Activated CD8-positive, alpha-beta memory T cell treated with anti-CD3 and anti-CD28 coated beads for 1 hour (primary cell): ENCODE measurements around the gene LIN52.

Experiments
- DNase-seq, 2 donors: peaks; one replicate each; pipeline ENCODE4 v3.0.0-alpha.2; 2020; ENCODE audit warnings: low read depth in 1 of 2; ENCODE audit errors: extremely low read depth in 1 of 2

LIN52 gene

DNA sequence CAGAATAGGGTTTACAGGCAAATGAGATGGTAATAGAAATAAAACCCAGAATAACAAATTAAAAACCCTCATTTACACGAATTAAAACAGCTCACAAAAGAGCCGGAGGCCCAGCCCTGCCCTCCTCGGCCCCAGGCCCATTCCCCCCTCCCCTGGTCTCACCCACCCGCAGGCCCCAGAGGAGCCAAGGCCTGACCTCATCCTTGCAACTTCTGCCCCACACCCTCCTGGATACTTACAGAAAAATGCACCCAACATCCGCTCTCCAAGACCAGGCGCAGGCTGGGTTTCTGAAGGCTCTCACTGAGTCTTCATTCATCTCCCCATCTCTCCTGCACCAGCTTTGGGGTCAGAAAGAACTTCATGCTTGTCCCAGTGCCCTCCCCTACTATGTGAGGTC is 138.3 kb downstream of the LIN52 start:
- DNase-seq: no peak

DNA sequence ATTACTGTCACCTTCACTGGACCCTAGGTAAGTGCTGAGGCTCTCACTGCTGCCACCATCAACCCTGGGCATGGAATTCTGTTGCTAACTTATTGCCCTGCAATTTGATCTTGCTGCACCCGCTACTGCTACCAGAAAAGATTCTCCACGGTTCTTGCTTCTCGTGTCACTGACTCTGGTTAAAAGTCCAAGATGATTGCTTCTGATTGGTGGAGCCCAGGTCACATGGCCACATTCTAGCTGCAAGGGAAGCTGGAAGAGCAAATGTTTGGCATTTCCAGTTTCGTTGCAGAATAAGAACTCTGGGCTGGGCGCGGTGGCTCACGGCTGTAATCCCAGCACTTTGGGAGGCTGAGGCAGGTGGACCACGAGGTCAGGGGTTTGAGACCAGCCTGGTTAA is 147.0 kb downstream of the LIN52 start:
- no peak for DNase-seq

DNA sequence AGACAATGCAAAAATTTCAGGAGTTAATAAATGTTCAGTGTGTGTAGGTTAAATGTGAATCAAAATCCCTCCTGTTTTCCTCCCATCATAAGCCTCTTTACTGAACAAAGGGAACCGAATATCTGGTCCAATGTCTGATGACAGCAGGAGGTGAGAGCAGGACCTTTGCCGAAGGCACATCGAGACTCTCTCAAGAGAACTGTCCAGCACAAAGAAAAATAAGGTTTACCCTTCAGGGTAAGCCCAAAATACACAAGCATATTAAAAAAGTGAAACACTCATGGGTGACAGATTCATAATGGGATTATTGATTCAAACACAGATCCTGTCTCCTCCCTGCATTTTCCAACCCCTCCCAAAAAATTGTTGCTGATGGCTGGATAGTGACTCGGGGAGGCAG is 150.3 kb downstream of the LIN52 start:
- no peak for DNase-seq

DNA sequence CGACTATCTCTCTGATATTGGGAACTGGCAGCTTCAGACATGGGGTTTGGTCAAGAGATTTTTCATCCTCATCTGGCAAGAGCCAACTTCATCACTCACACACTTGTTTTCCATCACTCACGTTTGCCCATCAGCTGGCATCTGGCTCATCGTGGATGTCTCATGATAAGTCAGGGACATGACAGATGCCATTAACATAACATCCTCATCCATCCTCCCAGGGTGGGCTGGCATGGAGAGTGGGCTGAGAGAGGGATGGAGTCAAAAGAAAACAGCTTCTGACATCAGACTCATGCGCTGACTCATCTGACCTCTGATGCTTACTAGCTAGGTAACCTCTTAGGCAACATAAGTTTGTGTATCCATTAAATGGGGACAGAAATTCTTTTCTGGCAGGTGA is 152.7 kb downstream of the LIN52 start:
- no peak for DNase-seq

DNA sequence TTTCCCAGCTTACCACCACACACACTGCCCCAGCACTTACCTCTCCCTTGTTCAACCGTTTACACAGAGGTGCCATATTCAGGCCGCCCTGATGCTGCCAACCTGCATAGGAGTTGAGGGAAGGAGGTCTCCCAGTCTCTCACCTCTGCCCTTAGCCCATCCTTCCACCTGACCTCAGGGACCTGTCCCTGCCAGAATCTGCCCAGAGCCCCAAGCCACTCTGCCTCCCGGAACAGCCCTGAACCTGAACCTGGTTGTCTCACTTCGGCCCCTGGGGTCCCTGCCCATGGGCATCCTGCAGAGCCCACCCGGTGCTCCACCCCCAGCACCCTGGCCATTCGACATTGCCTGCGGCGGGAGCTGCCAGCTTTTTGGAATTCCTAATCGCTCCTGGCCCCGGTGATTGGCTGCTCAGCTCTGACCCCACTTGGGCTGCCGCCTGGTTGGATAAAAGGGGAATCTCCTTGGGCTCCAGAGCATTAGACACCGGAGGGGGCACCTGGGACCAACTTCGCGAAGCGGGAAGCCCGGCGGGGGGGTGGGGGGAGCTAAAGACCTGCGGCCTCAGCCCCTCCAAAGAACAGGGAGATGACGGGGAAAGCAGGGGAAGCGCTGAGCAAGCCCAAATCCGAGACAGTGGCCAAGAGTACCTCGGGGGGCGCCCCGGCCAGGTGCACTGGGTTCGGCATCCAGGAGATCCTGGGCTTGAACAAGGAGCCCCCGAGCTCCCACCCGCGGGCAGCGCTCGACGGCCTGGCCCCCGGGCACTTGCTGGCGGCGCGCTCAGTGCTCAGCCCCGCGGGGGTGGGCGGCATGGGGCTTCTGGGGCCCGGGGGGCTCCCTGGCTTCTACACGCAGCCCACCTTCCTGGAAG is 154.5 kb downstream of the LIN52 start, which contains the start of gene VSX2:
VSX2 (plus strand) TSS at position 476 of the 874 bp plus-strand sequence; CDS start at position 589, 113 bp downstream.
- no peak for DNase-seq

DNA sequence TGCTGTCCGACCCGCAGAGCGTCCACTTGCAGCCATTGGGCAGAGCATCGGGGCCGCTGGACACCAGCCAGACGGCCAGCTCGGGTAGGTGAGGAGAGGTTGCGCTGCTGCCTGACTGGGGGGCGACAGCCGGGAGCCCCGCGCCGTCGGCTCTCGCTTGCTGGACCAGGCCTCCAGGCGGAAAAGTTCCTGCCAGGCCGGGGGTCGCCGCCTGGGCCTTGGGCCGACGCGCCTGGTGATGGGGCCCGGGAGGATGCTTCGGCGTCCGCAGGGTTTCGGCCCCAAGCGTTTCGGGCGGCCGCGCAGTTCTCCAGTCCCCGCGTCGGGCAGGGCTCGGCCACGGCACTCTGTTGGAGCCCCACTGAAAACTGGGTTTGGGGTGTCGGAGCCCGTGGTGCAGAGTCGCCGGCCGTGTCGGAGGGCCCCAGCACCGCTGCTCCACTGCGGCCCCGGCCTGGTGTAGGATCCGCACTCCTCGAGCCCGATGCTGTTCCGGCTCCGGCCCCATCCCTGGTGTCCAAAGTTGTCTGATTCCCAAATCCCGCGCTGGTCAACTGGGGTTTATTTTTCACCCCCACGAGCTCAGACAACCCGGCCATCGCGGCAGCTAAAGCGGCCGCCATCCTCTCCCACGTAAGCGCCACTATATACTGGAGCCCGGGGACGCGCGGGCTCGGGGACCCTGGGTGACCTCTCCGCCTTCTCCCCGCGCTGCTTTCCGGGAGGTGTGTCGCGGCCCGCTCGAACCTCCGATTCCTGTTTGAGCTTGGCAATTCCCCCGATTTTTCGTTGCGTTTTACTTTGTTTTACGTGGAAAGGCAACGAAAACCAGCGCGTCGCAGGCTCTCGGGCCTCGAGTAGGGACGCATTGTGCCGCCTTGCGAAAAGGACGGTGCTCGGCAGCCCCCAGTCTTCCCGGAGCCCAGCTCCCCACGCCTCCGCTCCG is 155.4 kb downstream of the LIN52 start:
- no peak for DNase-seq

DNA sequence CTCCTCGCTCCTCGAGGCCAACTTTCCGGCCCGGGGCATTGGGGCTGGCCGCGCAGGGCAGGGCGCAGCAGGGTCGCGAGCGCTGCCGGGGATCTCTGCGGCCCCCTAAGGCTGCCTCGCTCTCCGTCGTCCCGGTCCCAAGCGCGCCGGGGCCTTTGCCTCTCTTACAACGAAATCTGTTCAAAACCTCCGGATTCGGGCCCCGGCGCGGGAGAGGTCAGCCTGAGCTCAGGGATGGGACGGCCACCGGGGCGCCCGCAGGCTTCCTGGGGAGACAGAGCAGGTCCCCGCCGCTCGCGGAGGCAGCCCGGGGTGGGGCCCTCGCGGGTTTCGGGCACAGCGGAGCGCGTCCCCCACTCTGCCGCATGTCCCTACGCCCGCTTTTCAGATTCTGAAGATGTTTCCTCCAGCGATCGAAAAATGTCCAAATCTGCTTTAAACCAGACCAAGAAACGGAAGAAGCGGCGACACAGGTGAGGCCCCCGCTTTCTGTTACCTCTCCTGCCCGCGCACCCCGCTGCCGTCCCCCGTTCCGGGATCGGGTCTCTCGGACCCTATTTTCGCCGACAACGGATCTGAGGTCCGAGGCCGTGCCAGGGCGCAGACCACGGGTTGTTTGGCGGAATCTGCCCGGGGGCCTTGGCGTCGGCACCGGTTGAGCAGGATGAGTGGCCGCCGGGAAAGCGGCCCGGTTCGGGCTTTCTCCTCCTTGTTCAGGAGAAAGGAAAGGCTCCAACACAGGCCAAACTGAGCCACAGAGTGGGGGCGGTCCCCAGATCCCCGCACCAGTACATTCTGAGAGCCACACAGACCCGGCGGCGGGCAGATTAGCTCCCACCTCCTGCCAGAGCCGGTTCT is 156.3 kb downstream of the LIN52 start:
- DNase-seq: no peak

DNA sequence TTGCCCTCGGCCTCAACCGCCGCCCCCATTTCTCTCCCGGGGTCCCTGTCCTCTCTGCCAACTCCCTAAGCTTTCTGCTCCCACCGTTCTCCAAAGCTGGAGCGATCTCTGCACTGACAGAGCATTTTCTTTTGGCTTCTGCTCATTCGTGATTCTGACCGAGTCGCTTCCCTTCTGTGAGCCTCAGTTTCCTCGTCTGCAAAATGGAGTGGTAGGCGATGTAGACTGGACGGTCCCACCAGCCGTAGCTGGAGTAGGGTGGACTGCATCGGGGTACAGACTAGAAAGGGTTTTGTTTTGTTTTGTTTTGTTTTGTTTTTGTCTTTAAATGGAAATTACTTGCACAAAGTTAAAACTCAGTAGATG is 156.9 kb downstream of the LIN52 start:
- DNase-seq: no peak

DNA sequence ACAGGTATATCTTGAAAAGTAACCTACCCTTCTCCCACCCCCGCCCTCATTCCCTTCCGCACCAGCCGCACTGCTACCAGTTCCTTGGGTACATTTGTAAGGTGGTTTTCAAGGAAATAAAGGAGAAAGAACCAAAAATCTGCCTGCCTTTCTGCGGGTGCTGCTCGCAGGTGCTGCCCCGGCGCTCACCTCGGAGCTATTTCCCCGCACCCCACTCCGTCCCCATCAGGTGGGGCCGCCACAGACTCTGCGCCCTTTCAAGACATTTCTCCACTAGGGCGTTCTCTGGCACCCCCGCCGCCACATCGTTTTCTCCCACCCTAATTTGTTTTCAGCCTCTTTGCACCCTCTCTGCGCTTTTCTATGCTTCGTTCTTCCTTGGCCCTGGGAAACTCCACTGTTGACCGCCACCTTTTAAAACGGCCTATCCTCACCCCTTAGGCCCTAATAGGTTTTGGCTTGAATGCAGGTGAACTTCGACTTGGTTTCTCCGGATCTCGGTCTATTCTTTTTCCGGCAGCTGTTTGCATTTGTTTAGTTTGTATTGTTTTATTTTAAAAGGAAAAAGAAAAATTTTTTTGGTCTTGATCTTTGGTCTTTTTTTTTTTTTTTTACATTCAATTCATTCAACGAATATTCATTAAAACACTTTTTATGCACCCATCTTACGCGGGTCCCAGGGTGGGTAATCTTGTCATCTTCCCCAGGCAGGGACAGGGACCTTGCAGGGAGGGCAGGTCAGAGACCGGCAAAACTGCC is 157.4 kb downstream of the LIN52 start:
- no peak for DNase-seq

DNA sequence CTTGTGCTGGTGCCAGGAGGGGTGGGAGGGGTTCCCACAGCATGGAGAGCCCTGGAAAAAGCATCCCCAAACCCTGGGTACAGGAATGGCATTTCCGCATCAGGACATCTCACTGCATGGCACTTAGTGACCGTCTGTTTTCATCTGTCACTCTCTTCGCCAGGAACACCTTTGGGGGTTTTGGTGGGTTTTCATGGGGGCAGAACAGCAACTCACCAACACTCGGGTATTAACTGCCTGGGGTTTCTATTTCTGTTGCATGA is 158.0 kb downstream of the LIN52 start:
- DNase-seq: no peak

DNA sequence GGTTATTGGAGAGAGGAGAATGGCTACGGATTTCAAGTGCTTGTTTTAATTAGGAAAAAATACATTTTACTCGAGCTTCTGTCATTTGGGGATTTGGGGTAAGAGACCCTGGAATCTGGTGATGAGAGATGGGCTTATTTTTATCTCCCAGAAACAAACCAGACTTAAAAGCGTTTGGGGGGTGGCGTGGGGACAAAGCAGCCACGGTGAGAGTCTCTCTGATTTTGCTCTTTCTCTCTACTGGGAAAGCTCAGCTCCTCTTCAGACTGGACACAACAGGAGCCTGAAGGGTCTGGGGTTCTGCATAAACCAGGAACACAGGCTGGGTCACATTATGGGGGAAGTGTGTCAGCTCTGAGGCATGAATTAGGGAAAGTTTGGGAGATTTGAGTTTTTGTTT is 158.3 kb downstream of the LIN52 start:
- no peak for DNase-seq

DNA sequence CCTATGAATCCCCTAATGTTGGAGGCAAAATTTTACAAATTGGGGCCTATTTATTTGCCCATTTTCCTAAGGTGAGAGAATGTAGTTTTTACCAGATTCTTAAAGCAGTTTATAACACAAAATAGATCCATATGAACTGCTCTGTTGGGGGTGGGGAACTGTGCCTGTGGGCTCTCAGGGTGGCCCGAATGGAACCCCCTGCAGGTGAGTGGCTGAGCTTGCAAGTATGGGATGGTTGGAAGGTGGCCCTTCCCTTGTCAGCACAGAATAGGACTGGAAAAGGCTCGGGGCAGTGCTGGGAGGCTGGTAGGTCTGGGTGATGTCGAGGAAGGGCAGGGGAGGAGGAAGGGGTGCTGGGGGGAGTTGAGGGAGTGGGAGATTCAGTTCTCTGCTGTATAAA is 159.4 kb downstream of the LIN52 start:
- no peak for DNase-seq

DNA sequence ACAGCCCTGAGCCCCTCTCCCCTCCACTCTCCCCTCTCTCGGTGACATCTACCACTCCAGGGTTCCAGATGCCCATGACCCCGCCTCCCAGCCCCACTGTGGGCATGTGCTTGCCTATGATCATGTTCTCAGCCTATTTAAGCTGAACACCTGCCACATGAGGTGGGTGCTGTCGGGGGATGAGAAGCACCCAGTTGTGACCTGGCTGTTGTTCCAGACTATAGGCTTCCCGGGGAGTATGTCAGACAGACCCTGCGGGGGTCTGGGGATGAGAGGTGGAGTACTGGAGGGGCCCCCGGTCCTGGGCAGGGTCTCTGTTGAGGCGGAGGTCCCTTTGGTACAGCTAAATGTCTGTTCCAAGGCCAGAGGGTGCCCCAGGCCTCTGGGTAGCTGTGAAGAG is 160.5 kb downstream of the LIN52 start:
- DNase-seq: no peak

DNA sequence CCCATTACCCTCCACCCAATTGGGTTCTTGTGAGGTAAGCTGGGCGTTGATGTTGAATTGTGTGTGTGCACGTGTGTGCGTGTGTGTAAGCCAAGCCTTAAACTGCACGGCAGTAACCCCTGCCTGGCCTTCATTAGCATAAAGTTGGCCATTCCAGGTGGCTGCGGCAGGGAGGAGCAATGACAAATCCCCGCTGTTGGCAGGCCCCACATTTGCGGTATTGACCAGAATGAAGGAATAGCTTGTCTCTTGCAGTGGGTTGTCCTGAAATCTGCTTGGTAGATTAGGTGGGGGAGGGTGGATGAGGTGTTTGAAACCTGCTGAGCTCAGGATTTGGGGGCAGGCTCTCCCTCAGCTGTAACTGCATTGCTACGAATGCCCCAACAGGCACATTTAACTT is 161.8 kb downstream of the LIN52 start:
- no peak for DNase-seq

DNA sequence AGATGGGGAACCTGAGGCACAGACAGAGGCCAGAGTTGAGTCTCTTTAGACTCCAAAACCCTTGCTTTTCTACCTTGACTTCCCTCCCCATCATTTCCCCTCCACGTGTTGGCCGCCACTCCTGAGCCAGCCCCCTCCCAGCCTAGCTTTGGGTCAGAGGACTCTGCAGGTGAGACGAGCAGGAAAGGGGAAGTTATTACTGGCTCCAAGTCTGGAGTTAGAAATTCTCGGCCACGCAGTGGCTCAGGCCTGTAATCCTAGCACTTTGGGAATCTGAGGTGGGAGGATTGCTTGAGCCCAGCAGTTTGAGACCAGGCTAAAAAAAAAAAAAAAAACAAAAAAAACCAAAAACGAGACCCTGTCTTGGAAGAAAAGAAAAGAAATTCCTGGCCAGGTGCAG is 163.3 kb downstream of the LIN52 start:
- no peak for DNase-seq

DNA sequence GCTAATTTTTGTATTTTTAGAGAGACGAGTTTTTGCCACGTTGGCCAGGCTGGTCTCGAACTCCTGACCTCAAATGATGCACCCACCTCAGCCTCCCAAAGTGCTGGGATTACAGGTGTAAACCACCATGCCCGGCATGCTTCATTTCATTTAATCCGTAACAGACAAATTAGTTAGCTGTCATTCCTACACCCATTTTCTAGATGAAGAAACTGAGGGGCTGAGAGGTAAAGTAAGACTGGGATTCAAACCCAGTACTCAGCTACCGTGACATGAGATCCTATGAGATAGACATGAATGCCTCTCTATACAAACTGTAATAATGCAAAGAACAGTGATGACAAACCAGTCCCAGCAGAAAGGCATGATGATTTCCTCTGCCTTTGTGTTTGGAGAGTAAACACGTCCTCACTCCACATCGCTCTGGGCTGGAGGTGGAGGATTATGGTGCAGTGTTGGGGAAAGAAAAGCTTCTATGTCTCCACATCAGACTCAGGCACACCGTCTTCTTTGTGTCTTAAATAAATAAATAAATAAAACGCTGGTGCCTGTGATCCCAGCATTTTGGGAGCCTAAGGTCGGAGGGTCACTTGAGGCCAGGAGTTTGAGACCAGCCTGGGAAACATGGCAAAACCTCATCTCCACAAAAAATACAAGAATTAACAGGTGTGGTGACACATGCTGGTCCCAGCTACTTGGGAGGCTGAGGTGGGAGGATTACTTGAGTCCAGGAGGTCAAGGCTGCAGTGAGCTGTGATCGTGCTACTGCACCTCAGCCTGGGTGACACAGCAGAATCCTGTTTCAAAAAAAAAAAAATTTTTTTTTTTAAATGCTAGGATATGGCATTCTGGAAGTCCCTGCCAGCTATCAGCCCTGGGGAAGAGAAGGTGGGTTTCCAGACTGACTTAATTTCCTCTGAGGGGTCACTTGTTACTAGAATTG is 164.9 kb downstream of the LIN52 start:
- DNase-seq: no peak
